ENCODE data around the gene MPI.
"Not testable (repeated sequence)": the region's sequence is repeated elsewhere in the genome, so short reads cannot be mapped to it uniquely, and the experiment has no call there.

The MPI gene

DNA sequence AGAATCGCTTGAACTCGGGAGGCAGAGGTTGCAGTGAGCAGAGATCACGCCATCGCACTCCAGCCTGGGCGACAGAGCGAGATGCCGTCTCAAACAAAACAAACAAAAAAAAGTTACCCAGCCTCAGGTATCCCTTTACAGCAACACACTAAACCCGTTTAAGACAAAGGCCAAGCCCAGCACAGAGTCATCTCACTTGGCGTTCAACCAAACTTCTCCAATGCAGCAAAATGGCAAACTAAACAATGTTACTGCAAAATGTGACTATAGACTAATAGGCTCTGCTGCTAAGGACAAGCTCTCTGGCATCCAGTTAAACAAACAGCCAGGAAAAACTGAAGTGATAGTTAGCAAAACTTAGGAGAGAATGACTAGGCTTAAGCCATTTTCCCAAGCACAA is 23.2 kb downstream of the MPI start:
- no peak for DNase-seq (ENCODE audit: low read depth)
- no peak overlapping the region for H3K4me3 ChIP-seq (ENCODE audit: low read depth, low read length)
- TF ChIP-seq MYC (IDR thresholded peaks at IDR 0.05; ENCODE audit: low read depth, low read length) (no peak), POLR2A (IDR thresholded peaks at IDR 0.05; ENCODE audit: extremely low read depth, insufficient read length) (no peak)
- TF ChIP-seq, protein P1, sequence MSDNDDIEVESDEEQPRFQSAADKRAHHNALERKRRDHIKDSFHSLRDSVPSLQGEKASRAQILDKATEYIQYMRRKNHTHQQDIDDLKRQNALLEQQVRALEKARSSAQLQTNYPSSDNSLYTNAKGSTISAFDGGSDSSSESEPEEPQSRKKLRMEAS (IDR thresholded peaks at IDR 0.05; ENCODE audit: low read depth, low read length): no peak
- TF ChIP-seq, protein P2, sequence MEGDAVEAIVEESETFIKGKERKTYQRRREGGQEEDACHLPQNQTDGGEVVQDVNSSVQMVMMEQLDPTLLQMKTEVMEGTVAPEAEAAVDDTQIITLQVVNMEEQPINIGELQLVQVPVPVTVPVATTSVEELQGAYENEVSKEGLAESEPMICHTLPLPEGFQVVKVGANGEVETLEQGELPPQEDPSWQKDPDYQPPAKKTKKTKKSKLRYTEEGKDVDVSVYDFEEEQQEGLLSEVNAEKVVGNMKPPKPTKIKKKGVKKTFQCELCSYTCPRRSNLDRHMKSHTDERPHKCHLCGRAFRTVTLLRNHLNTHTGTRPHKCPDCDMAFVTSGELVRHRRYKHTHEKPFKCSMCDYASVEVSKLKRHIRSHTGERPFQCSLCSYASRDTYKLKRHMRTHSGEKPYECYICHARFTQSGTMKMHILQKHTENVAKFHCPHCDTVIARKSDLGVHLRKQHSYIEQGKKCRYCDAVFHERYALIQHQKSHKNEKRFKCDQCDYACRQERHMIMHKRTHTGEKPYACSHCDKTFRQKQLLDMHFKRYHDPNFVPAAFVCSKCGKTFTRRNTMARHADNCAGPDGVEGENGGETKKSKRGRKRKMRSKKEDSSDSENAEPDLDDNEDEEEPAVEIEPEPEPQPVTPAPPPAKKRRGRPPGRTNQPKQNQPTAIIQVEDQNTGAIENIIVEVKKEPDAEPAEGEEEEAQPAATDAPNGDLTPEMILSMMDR (IDR thresholded peaks at IDR 0.05; ENCODE audit: low read depth, low read length): no peak

GRCh38 chr15:74913799-74914198 is 24.0 kb downstream of the MPI start:
- not testable (repeated sequence) for DNase-seq (ENCODE audit: low read depth)

GRCh38 chr15:74917676-74918075 is 27.8 kb downstream of the MPI start:
- no peak for TF ChIP-seq MYC (IDR thresholded peaks at IDR 0.05; ENCODE audit: low read depth, low read length)
- TF ChIP-seq, protein P2 (IDR thresholded peaks at IDR 0.05; ENCODE audit: low read depth, low read length): no peak
- no peak for TF ChIP-seq POLR2A (IDR thresholded peaks at IDR 0.05; ENCODE audit: extremely low read depth, insufficient read length)
- TF ChIP-seq, protein P1 (IDR thresholded peaks at IDR 0.05; ENCODE audit: low read depth, low read length): no peak
- H3K4me3 ChIP-seq (ENCODE audit: low read depth, low read length): no peak overlapping the region
- no peak for DNase-seq (ENCODE audit: low read depth)

More at GRCh38 chr15:74913799-74914198, 24.0 kb downstream of the MPI start:
- not testable (repeated sequence) for H3K4me3 ChIP-seq (ENCODE audit: low read depth, low read length)

- H3K4me3 ChIP-seq (ENCODE audit: low read depth, low read length): no peak overlapping the region
- no peak for DNase-seq (ENCODE audit: low read depth)
- TF ChIP-seq, protein P1 (IDR thresholded peaks at IDR 0.05; ENCODE audit: low read depth, low read length): no peak
- TF ChIP-seq POLR2A (IDR thresholded peaks at IDR 0.05; ENCODE audit: extremely low read depth, insufficient read length): no peak
- no peak for TF ChIP-seq MYC (IDR thresholded peaks at IDR 0.05; ENCODE audit: low read depth, low read length)
- TF ChIP-seq, protein P2 (IDR thresholded peaks at IDR 0.05; ENCODE audit: low read depth, low read length): no peak
Observed at GRCh38 chr15:74920456-74920855, 30.6 kb downstream of the MPI start.

- no peak overlapping the region for H3K4me3 ChIP-seq (ENCODE audit: low read depth, low read length)
- DNase-seq (ENCODE audit: low read depth): no peak
- TF ChIP-seq, protein P2 (IDR thresholded peaks at IDR 0.05; ENCODE audit: low read depth, low read length): no peak
- TF ChIP-seq, protein P1 (IDR thresholded peaks at IDR 0.05; ENCODE audit: low read depth, low read length): no peak
- no peak for TF ChIP-seq MYC (IDR thresholded peaks at IDR 0.05; ENCODE audit: low read depth, low read length)
- no peak for TF ChIP-seq POLR2A (IDR thresholded peaks at IDR 0.05; ENCODE audit: extremely low read depth, insufficient read length)
Observed at GRCh38 chr15:74924525-74924924, 34.7 kb downstream of the MPI start.

- no peak overlapping the region for H3K4me3 ChIP-seq (ENCODE audit: low read depth, low read length)
- DNase-seq (ENCODE audit: low read depth): no peak
- no peak for TF ChIP-seq POLR2A (IDR thresholded peaks at IDR 0.05; ENCODE audit: extremely low read depth, insufficient read length)
- TF ChIP-seq, protein P2 (IDR thresholded peaks at IDR 0.05; ENCODE audit: low read depth, low read length): no peak
- TF ChIP-seq, protein P1 (IDR thresholded peaks at IDR 0.05; ENCODE audit: low read depth, low read length): no peak
- TF ChIP-seq MYC (IDR thresholded peaks at IDR 0.05; ENCODE audit: low read depth, low read length): no peak
Observed at GRCh38 chr15:74928771-74929198, 38.9 kb downstream of the MPI start.

All from NB4 (cell line).